B cell (primary cell): ENCODE measurements around the gene CCDC38. TPM values are rescaled to one million over a fixed set of nuclear protein-coding genes. Genes with fewer than 3 reads are reported as not detected.

Experiments used
- ATAC-seq: fragments of 200-7000 bp; cut with Tn5 transposase; one replicate; pipeline ENCODE4 v1.10.0; 2021; ENCODE audit warnings: low read depth, mild to moderate bottlenecking, moderate number of reproducible peaks, moderate library complexity
- CTCF ChIA-PET: fragments of 350-600 bp; sonication (Branson Sonifier 250); formaldehyde crosslinking; loops from one replicate; lab custom pipeline; 2021; ENCODE audit warnings: antibody characterized with exemption, inconsistent platforms; lab: Charles Lee
- POLR2A ChIA-PET: fragments of 350-600 bp; sonication (Branson Sonifier 250); formaldehyde crosslinking; loops from one replicate; lab custom pipeline; 2021; ENCODE audit warnings: antibody characterized with exemption; lab: Charles Lee
- DNase-seq: peaks from one replicate; pipeline ENCODE4 v3.0.0; 2013
- H2AFZ ChIP-seq: 2 replicates; pipeline ENCODE4 v1.6.1; 2012; ENCODE audit warnings: mild to moderate bottlenecking, low read depth, low read length; ENCODE audit not compliant: insufficient read depth, poor library complexity, severe bottlenecking
- H3K27ac ChIP-seq, 2 donors: 1 replicate in 1 of 2; 2 replicates in 1 of 2; pipeline ENCODE4 v1.5.1; 2012 to 2013; ENCODE audit warnings: low read length in 2 of 2, mild to moderate bottlenecking in 2 of 2, moderate library complexity in 1 of 2
- H3K27me3 ChIP-seq, 4 experiments: fragments of 200-600 bp in 1 of 4; sonication (generic) in 1 of 4; replicated peaks in 1 of 4; 1 replicate in 2 of 4; 2 replicates in 2 of 4; pipeline versions ENCODE4 v1.6.1 to v1.7.0; 2013 to 2016; ENCODE audit warnings: low read length in 3 of 4, mild to moderate bottlenecking in 2 of 4, mixed read lengths in 1 of 4, moderate library complexity in 1 of 4; ENCODE audit not compliant: insufficient read depth in 4 of 4, control insufficient read depth in 3 of 4; ENCODE audit errors: control extremely low read depth in 1 of 4
- H3K36me3 ChIP-seq, 2 experiments: replicated peaks in 1 of 2; 1 replicate in 1 of 2; 2 replicates in 1 of 2; pipeline versions ENCODE4 v1.6.1 to v1.7.1; 2013; ENCODE audit warnings: low read length in 1 of 2; ENCODE audit not compliant: insufficient read depth in 2 of 2, control insufficient read depth in 1 of 2; ENCODE audit errors: control extremely low read depth in 1 of 2, extremely low read depth in 1 of 2
- H3K4me1 ChIP-seq, 2 donors: fragments of 200-600 bp in 1 of 2; sonication (generic) in 1 of 2; 1 replicate in 1 of 2; 2 replicates in 1 of 2; pipeline versions ENCODE4 v1.5.1 to v1.6.1; 2013 to 2017; ENCODE audit warnings: low read length in 2 of 2; ENCODE audit not compliant: control insufficient read depth in 2 of 2, insufficient read depth in 2 of 2
- H3K4me2 ChIP-seq: replicated peaks from 2 replicates; pipeline ENCODE3; 2012; ENCODE audit warnings: mild to moderate bottlenecking, low read depth, low read length; ENCODE audit not compliant: poor library complexity, severe bottlenecking
- H3K4me3 ChIP-seq, 5 experiments: fragments of 200-600 bp in 1 of 5; sonication (generic) in 1 of 5; 1 replicate in 3 of 5; 2 replicates in 2 of 5; pipeline versions ENCODE4 v1.5.1 to v1.7.0; 2011 to 2016; ENCODE audit warnings: low read length in 4 of 5, mild to moderate bottlenecking in 4 of 5, low read depth in 2 of 5, control low read depth in 1 of 5, moderate library complexity in 1 of 5; ENCODE audit not compliant: insufficient read depth in 1 of 5; ENCODE audit errors: control extremely low read depth in 1 of 5, extremely low read depth in 1 of 5
- H3K79me2 ChIP-seq: fragments of 200-600 bp; sonication (generic); one replicate; pipeline ENCODE4 v1.6.0; 2016; ENCODE audit warnings: low read length; ENCODE audit not compliant: control insufficient read depth, insufficient read depth
- H3K9ac ChIP-seq: fragments of 200-600 bp; sonication (generic); 2 replicates; pipeline ENCODE4 v1.6.1; 2017; ENCODE audit warnings: mild to moderate bottlenecking, low read length, moderate library complexity
- H3K9me3 ChIP-seq, 3 donors: one replicate each; pipeline versions ENCODE4 v1.6.1 to v1.7.1; 2013; ENCODE audit warnings: low read length in 2 of 3; ENCODE audit not compliant: control insufficient read depth in 2 of 3, insufficient read depth in 1 of 3; ENCODE audit errors: control extremely low read depth in 1 of 3
- H4K20me1 ChIP-seq: 2 replicates; pipeline ENCODE4 v1.6.0; 2012; ENCODE audit warnings: mild to moderate bottlenecking, low read length; ENCODE audit not compliant: insufficient read depth, control insufficient read depth, poor library complexity, severe bottlenecking
- H3K27ac Mint-ChIP-seq: one replicate; pipeline ENCODE4 v1.8.0; 2021; ENCODE audit warnings: mixed read lengths
- H3K27me3 Mint-ChIP-seq: one replicate; pipeline ENCODE4 v1.8.0; 2021; ENCODE audit warnings: mixed read lengths
- H3K4me1 Mint-ChIP-seq: one replicate; pipeline ENCODE4 v1.8.0; 2021; ENCODE audit warnings: mixed read lengths
- H3K4me3 Mint-ChIP-seq: one replicate; pipeline ENCODE4 v1.8.0; 2021; ENCODE audit warnings: mixed read lengths
- H3K9me3 Mint-ChIP-seq: one replicate; pipeline ENCODE4 v1.8.0; 2022; ENCODE audit warnings: mixed read lengths; ENCODE audit not compliant: insufficient read depth
- EZH2 ChIP-seq: IDR thresholded peaks from 2 replicates; pipeline ENCODE4 v1.6.1; 2012; ENCODE audit warnings: borderline replicate concordance, low read depth, mild to moderate bottlenecking, moderate library complexity, low read length; ENCODE audit not compliant: insufficient read depth, poor library complexity, severe bottlenecking
- WGBS: methylation state at CpG from one replicate; pipeline ENCODE4 v1.1.5; 2013; ENCODE audit warnings: missing lambda C conversion rate; ENCODE audit not compliant: insufficient coverage; 5-methylcytosine and 5-hydroxymethylcytosine counted together
- intact Hi-C: fragments of 100-400 bp; cut with micrococcal nuclease; formaldehyde crosslinking; loops from one replicate; pipeline ENCODE4 v1.10.0; 2022
- polyA plus RNA-seq: library from polyadenylated mRNA; depleted of rRNA; stranded (reverse); fragments of >200 nt; gene quantifications from 2 replicates; pipeline ENCODE4 v1.2.3, GENCODE V29; 2012
- total RNA-seq, 2 donors: library from RNA; stranded (reverse); fragments of 120-200 nt in 1 of 2; gene quantifications; 1 replicate in 1 of 2; 2 replicates in 1 of 2; pipeline versions ENCODE4 v1.2.3 to v1.2.4, GENCODE V29; 2013 to 2022
- TF ChIP-seq, protein P1 (sequence below): fragments of 200-600 bp; IDR thresholded peaks from one replicate; pipeline ENCODE4 v1.8.0; 2022; ENCODE audit warnings: antibody characterized with exemption, mild to moderate bottlenecking

CCDC38 gene
- total and polyA plus RNA-seq, 2 donors (not counting 1 experiment from before 2014, with no cell fraction given): 1.3 TPM; not detected in 1

DNA sequence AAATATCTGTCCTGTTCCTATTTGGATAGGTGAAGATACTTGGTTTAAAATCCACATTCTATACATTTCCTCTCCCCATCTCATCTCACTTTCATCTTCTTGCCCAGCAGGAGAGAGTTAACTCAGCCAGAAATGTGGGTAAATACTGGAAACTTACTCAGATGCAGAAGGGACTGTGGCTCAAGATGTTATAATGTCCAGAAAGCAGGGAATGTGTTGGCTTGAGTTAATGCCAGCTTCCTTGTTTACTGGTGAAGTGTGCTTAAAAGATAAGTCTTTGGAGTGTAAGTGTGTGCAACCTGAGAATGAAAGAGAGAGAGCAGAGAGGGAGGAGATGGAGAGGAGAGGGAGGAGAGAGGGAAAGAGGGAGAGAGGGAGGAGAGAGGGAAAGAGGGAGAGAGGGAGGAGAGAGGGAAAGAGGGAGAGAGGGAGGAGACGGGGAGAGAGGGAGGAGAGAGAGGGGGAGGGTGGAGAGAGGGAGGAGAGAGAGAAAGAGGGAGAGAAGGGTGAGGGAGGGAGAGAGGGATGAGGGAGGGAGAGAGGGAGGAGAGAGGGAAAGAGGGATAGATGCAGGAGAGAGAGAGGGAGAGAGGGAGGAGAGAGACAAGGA is 105.7 kb downstream of the CCDC38 start:
- ATAC-seq (no peak), DNase-seq (no peak)
- Histone ChIP-seq H3K4me2 (no peak overlapping the region), H3K27me3 (peaks cover 0 to 6% (median 2%) of the 10 kb centered on the region in 4 experiments), H3K79me2 (no peaks in the 10 kb centered on the region), H3K27ac (no peak overlapping the region), H3K4me3 (no peak overlapping the region), H2AFZ (no peak overlapping the region), H3K9ac (no peak overlapping the region), H3K36me3 (no peaks in the 10 kb centered on the region), H3K9me3 (no peaks in the 10 kb centered on the region), H3K4me1 (no peaks in the 10 kb centered on the region), H4K20me1 (no peaks in the 10 kb centered on the region)
- ChIA-PET POLR2A (no interaction called here), CTCF (no interaction called here)
- 25% methylated on average over 1 of the region's 1 CpG for WGBS
- intact Hi-C loops: no loop called here
- H3K9me3 Mint-ChIP-seq: no peaks in the 10 kb centered on the region
- H3K4me1 Mint-ChIP-seq: peaks cover 2% of the 10 kb centered on the region
- no peak overlapping the region for H3K4me3 Mint-ChIP-seq
- TF ChIP-seq, protein P1, sequence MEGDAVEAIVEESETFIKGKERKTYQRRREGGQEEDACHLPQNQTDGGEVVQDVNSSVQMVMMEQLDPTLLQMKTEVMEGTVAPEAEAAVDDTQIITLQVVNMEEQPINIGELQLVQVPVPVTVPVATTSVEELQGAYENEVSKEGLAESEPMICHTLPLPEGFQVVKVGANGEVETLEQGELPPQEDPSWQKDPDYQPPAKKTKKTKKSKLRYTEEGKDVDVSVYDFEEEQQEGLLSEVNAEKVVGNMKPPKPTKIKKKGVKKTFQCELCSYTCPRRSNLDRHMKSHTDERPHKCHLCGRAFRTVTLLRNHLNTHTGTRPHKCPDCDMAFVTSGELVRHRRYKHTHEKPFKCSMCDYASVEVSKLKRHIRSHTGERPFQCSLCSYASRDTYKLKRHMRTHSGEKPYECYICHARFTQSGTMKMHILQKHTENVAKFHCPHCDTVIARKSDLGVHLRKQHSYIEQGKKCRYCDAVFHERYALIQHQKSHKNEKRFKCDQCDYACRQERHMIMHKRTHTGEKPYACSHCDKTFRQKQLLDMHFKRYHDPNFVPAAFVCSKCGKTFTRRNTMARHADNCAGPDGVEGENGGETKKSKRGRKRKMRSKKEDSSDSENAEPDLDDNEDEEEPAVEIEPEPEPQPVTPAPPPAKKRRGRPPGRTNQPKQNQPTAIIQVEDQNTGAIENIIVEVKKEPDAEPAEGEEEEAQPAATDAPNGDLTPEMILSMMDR: no peak
- no peak for TF ChIP-seq EZH2
- H3K27ac Mint-ChIP-seq: no peak overlapping the region
- peaks cover 31% of the 10 kb centered on the region for H3K27me3 Mint-ChIP-seq

DNA sequence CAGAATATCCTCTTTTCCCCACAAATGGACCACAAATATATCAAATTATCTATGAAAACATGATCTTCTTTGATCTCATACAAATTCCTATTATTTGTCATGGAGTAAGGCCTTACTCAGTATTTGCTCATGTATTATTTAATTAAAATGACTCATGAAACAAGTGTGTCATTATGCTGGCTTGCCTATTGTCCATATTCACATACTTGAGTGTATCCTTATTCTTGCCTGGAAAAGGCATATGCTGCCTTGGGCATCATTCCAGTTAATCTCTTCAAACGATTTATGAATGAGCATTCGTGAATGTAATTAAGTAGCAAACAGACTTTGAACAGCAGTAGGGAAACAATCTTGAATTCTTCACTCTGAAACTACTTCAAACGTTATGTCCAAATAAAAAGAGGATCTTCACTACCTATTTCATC is 106.2 kb downstream of the CCDC38 start:
- TF ChIP-seq, protein P1: no peak
- no peak for TF ChIP-seq EZH2
- Histone ChIP-seq H2AFZ (no peak overlapping the region), H4K20me1 (no peaks in the 10 kb centered on the region), H3K36me3 (no peaks in the 10 kb centered on the region), H3K4me1 (no peaks in the 10 kb centered on the region), H3K9ac (no peak overlapping the region), H3K4me3 (no peak overlapping the region), H3K27ac (no peak overlapping the region), H3K9me3 (no peaks in the 10 kb centered on the region), H3K4me2 (no peak overlapping the region), H3K79me2 (no peaks in the 10 kb centered on the region), H3K27me3 (peaks cover 0 to 6% (median 3%) of the 10 kb centered on the region in 4 experiments)
- Mint-ChIP-seq H3K9me3 (no peaks in the 10 kb centered on the region), H3K4me1 (peaks cover 2% of the 10 kb centered on the region), H3K4me3 (no peak overlapping the region), H3K27me3 (peaks cover 31% of the 10 kb centered on the region), H3K27ac (no peak overlapping the region)
- POLR2A ChIA-PET: no interaction called here
- CTCF ChIA-PET: no interaction called here
- DNase-seq (no peak), ATAC-seq (no peak)
- no CpG with 5 or more reads among the region's 3 CpGs for WGBS
- intact Hi-C loops: no loop called here
